ENCODE data around the gene NR3C1. TPM values are rescaled to one million over a fixed set of nuclear protein-coding genes. Genes with fewer than 3 reads are reported as not detected.

NR3C1 gene
- total RNA-seq, 2 donors from 2014 or later: 56.5 to 58.1 TPM

DNA sequence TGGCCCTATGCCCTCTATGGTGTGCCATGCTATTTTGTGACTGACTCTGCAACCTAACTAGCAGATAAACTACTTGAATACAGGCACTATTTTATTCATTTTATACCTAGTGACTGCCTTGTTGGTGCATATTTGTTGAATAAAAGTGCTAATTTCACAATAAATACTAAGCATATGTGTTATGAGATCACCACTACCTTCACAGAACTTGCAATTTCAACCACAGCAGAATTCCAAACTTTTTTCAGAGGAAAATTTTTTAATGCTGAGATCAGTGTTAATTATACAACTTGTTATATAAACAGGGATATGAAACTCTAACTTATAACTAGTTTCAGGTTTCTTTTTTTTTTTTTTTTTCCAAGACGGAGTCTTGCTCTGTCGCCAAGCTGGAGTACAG lies 94.8 kb downstream of the NR3C1 start:
- Histone ChIP-seq H3K27me3 (replicated peaks; ENCODE audit: insufficient read depth) (no peaks in the 10 kb centered on the region), H3K4me1 (ENCODE audit: control insufficient read depth in 1 of 2, low read depth in 2 of 2) (peaks cover 21 to 38% of the 10 kb centered on the region in 2 donors), H3K4me3 (no peak overlapping the region), H3K9me3 (no peaks in the 10 kb centered on the region), H3K27ac (peak overlapping the region; percentile 28 to 30), H3K36me3 (no peaks in the 10 kb centered on the region)
- no peak for ATAC-seq (ENCODE audit: insufficient number of reproducible peaks, low FRiP score, low read depth)
- no peak for TF ChIP-seq CTCF (IDR thresholded peaks at IDR 0.05)
- DNase-seq (ENCODE audit: low spot score): no peak

DNA sequence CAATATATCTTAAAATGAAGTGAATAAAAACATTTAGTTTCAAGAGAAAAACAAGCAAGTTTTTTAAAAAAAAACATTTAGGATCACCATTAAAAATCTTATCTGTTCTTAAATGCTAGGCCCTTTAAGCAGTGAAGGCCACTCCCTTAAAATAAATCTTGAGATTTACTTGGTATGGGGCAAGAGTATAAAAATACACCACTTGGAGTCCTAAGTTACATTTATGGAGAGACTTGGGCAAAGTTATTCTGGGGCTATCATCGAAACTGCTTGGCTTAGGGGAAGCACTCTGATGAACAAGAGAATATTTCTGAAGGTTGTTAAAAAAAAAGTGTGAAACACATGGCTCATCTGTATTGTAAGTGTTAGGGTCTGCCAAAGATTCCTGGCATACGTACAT lies 97.4 kb downstream of the NR3C1 start:
- ATAC-seq (ENCODE audit: insufficient number of reproducible peaks, low FRiP score, low read depth) (no peak), DNase-seq (ENCODE audit: low spot score) (no peak)
- Histone ChIP-seq H3K36me3 (no peaks in the 10 kb centered on the region), H3K27ac (peak overlapping the region in 1 of 2 donors; percentile 39), H3K27me3 (replicated peaks; ENCODE audit: insufficient read depth) (no peaks in the 10 kb centered on the region), H3K4me3 (no peak overlapping the region), H3K4me1 (ENCODE audit: control insufficient read depth in 1 of 2, low read depth in 2 of 2) (peaks cover 16 to 29% of the 10 kb centered on the region in 2 donors), H3K9me3 (no peaks in the 10 kb centered on the region)
- TF ChIP-seq CTCF (IDR thresholded peaks at IDR 0.05): no peak

DNA sequence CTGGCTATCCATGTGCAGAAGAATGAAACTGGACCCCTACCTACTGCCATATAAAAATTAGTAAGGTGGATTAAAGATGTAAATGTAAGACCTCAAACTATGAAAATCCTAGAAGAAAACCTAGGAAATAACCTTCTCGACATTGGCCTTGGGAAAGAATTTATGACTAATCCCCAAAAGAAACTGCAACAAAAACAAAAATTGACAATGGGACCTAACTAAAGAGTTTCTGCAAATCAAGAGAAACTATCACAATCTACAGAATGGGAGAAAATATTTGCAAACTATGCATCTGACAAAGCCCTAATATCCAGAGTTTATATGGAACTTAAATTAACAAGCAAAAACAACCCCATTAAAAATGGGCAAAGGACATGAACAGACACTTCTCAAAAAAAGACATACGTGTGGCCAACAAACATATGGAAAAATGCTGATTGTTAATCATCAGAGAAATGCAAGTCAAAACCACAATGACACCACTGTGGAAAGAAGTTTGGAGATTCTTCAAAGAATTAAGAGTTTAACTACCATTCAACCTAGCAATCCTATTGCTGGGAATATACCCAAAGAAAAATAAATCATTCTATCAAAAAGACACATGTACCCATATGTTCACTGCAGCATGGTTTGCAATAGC lies 98.5 kb downstream of the NR3C1 start:
- Histone ChIP-seq H3K27me3 (replicated peaks; ENCODE audit: insufficient read depth) (no peaks in the 10 kb centered on the region), H3K4me1 (ENCODE audit: control insufficient read depth in 1 of 2, low read depth in 2 of 2) (peaks cover 13 to 29% of the 10 kb centered on the region in 2 donors), H3K4me3 (no peak overlapping the region), H3K27ac (no peak overlapping the region), H3K36me3 (peaks cover 3% of the 10 kb centered on the region), H3K9me3 (no peaks in the 10 kb centered on the region)
- DNase-seq (ENCODE audit: low spot score) (no peak), ATAC-seq (ENCODE audit: insufficient number of reproducible peaks, low FRiP score, low read depth) (no peak)
- no peak for TF ChIP-seq CTCF (IDR thresholded peaks at IDR 0.05)

- Histone ChIP-seq H3K4me3 (no peak overlapping the region), H3K36me3 (peaks cover 11% of the 10 kb centered on the region), H3K4me1 (ENCODE audit: control insufficient read depth in 1 of 2, low read depth in 2 of 2) (peaks cover 8 to 17% of the 10 kb centered on the region in 2 donors), H3K27ac (no peak overlapping the region), H3K9me3 (no peaks in the 10 kb centered on the region), H3K27me3 (replicated peaks; ENCODE audit: insufficient read depth) (no peaks in the 10 kb centered on the region)
- no peak for TF ChIP-seq CTCF (IDR thresholded peaks at IDR 0.05)
- DNase-seq (ENCODE audit: low spot score): no peak
- no peak for ATAC-seq (ENCODE audit: insufficient number of reproducible peaks, low FRiP score, low read depth)
Observed at GRCh38 chr5:143302341-143303045, 101.0 kb downstream of the NR3C1 start.

DNA sequence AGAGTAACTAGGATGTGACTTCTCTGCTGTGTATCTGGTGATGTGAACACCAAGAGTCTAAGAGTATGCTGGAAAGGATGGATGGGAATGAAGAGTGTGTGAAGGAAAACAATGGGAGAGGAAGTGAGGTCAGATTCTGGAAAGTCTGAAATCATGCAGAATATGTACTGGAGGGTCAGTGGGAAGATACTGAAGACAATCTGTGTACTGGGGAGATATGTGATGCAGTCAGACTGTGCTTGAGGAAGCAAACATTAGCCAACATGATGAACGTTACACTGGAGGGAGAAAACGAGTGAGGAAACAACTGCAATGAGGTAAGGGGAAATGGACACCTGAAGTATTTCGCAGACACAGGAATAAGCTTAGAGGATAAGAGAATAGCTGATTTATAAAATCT lies 105.7 kb downstream of the NR3C1 start:
- Histone ChIP-seq H3K36me3 (peaks cover 20% of the 10 kb centered on the region), H3K9me3 (no peaks in the 10 kb centered on the region), H3K27me3 (replicated peaks; ENCODE audit: insufficient read depth) (no peaks in the 10 kb centered on the region), H3K4me3 (no peak overlapping the region), H3K4me1 (ENCODE audit: control insufficient read depth in 1 of 2, low read depth in 2 of 2) (peaks cover 0 to 6% of the 10 kb centered on the region in 2 donors), H3K27ac (no peak overlapping the region)
- no peak for ATAC-seq (ENCODE audit: insufficient number of reproducible peaks, low FRiP score, low read depth)
- no peak for DNase-seq (ENCODE audit: low spot score)
- no peak for TF ChIP-seq CTCF (IDR thresholded peaks at IDR 0.05)
